Measurements from ENCODE around the gene DYRK1A. TPM values are rescaled to one million over a fixed set of nuclear protein-coding genes. Genes with fewer than 3 reads are reported as not detected.

DYRK1A gene
- total RNA-seq, 1 donor from 2014 or later, result 108 TPM

DNA sequence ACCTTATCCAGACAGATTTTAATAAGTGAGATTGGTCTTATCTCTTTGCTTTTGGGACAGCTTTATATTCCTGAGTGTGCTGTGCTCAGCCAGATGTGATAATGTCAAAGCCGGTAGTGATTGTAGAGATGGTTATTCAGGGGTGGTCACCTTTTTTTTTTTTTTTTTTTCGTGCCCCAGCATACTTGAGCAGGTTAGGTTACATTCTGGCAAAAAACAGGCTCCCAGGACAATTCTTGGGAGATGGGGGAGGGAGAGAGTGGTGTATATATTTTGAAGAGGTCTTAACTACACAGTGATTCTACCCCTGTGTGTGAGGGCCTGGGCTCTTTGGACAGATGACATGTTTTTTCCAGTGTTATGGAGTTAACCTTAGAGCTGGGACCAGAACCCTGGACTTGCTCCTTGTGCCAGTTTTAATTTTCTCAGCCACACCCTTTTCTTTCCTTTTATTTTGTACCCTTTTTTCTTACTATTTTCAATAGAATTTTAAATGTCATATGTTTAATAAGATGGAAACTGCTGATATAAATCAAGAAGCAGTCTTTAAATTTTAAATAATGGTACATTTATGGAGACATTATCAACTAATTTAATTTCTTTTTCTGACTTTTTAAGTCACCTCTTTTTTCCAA lies 88.4 kb downstream of the DYRK1A start:
- no peak for DNase-seq (ENCODE audit: low spot score)
- Histone ChIP-seq H3K79me2 (ENCODE audit: low read depth) (peaks cover 100% of the 10 kb centered on the region), H3K4me2 (no peak overlapping the region), H3K9me3 (ENCODE audit: low read depth) (no peaks in the 10 kb centered on the region), H3K27ac (no peak overlapping the region), H2AFZ (replicated peaks) (no peak overlapping the region), H3K36me3 (no peaks in the 10 kb centered on the region), H3K9ac (no peak overlapping the region), H3K27me3 (no peaks in the 10 kb centered on the region), H3K4me1 (peaks cover 18% of the 10 kb centered on the region), H3K4me3 (no peak overlapping the region), H3F3A (ENCODE audit: low read depth) (peaks cover 10% of the 10 kb centered on the region), H4K20me1 (ENCODE audit: low read depth) (peaks cover 99% of the 10 kb centered on the region)
- Mint-ChIP-seq H3K9me3 (no peaks in the 10 kb centered on the region), H3K4me3 (no peak overlapping the region), H3K27me3 (ENCODE audit: insufficient read depth, low read depth) (no peaks in the 10 kb centered on the region), H3K27ac (no peak overlapping the region), H3K4me1 (peaks cover 46% of the 10 kb centered on the region), H3K36me3 (peaks cover 13% of the 10 kb centered on the region)
- TF ChIP-seq EZH2 (IDR thresholded peaks at IDR 0.05), result no peak
- TF ChIP-seq EZH2phosphoT487 (IDR thresholded peaks at IDR 0.05), result no peak

DNA sequence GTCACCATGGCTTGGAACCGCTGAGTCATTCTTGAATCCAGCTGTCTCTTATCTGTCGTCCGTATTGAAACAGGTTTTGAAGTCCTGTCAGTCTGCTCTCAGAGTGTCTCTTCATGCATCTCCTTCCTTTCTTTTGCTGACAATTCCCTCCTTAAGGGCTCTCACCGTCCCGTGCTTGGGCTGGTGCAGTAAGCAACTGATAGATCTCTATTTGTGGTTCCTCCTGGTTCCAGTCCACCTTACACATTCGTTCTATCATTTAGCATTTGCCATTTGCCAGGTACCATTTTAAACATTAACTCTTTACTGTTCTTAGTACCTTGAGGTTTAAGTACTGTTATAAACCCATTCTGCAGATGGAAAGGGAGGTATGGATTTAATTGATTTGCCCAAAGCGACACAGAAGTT lies 88.9 kb downstream of the DYRK1A start:
- H3K9me3 ChIP-seq (ENCODE audit: low read depth), result no peaks in the 10 kb centered on the region
- Mint-ChIP-seq H3K4me3 (no peak overlapping the region), H3K4me1 (peaks cover 49% of the 10 kb centered on the region), H3K27me3 (ENCODE audit: insufficient read depth, low read depth) (no peaks in the 10 kb centered on the region), H3K27ac (no peak overlapping the region), H3K9me3 (no peaks in the 10 kb centered on the region), H3K36me3 (peaks cover 7% of the 10 kb centered on the region)
- no peak for DNase-seq (ENCODE audit: low spot score)
- H3K36me3 ChIP-seq, result no peaks in the 10 kb centered on the region
- H3F3A ChIP-seq (ENCODE audit: low read depth), result peaks cover 14% of the 10 kb centered on the region
- H3K79me2 ChIP-seq (ENCODE audit: low read depth), result peaks cover 100% of the 10 kb centered on the region
- no peak overlapping the region for H2AFZ ChIP-seq (replicated peaks)
- TF ChIP-seq EZH2 (IDR thresholded peaks at IDR 0.05) (no peak), EZH2phosphoT487 (IDR thresholded peaks at IDR 0.05) (no peak)
- TF ChIP-seq, protein P1, sequence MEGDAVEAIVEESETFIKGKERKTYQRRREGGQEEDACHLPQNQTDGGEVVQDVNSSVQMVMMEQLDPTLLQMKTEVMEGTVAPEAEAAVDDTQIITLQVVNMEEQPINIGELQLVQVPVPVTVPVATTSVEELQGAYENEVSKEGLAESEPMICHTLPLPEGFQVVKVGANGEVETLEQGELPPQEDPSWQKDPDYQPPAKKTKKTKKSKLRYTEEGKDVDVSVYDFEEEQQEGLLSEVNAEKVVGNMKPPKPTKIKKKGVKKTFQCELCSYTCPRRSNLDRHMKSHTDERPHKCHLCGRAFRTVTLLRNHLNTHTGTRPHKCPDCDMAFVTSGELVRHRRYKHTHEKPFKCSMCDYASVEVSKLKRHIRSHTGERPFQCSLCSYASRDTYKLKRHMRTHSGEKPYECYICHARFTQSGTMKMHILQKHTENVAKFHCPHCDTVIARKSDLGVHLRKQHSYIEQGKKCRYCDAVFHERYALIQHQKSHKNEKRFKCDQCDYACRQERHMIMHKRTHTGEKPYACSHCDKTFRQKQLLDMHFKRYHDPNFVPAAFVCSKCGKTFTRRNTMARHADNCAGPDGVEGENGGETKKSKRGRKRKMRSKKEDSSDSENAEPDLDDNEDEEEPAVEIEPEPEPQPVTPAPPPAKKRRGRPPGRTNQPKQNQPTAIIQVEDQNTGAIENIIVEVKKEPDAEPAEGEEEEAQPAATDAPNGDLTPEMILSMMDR (IDR thresholded peaks at IDR 0.05), result no peak
- H3K27me3 ChIP-seq, result no peaks in the 10 kb centered on the region
- H3K4me3 ChIP-seq, result no peak overlapping the region
- H4K20me1 ChIP-seq (ENCODE audit: low read depth), result peaks cover 99% of the 10 kb centered on the region
- no peak overlapping the region for H3K4me2 ChIP-seq
- H3K9ac ChIP-seq, result no peak overlapping the region
- peaks cover 22% of the 10 kb centered on the region for H3K4me1 ChIP-seq
- H3K27ac ChIP-seq, result no peak overlapping the region

DNA sequence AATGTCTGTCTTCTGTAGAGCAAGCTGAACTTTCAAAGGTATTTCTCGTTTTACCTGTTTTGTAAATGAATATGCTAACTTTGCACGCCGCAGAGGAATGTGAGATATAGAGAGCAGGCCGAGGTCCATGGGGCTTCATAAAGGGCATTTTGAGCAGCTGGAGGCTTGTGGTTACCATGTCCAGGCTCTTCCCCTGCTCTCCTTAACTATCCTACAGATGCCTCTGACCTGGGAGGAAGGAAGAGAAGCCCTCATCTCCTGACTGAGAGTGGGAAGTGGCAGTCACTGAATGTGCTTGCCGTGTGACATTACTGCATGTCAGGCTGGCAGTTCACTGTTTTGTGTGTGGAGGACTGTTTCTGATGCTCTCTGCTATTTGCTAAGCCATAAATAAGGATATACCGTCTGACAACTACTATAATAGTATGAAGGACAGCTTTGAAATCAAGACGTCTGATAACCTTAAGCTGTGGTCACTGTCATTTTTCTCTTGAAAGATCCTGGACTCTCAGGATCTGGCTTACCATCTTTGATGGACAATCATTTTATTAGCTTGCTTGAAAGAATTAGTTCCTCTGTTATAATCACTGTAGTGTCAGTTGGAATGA lies 92.2 kb downstream of the DYRK1A start:
- Histone ChIP-seq H3K36me3 (no peaks in the 10 kb centered on the region), H4K20me1 (ENCODE audit: low read depth) (peaks cover 99% of the 10 kb centered on the region), H3K9ac (no peak overlapping the region), H3K27me3 (no peaks in the 10 kb centered on the region), H3K79me2 (ENCODE audit: low read depth) (peaks cover 100% of the 10 kb centered on the region), H3K4me2 (no peak overlapping the region), H3K9me3 (ENCODE audit: low read depth) (no peaks in the 10 kb centered on the region), H3K4me1 (peaks cover 45% of the 10 kb centered on the region), H3K4me3 (no peak overlapping the region), H3K27ac (no peak overlapping the region), H2AFZ (replicated peaks) (no peak overlapping the region), H3F3A (ENCODE audit: low read depth) (peaks cover 39% of the 10 kb centered on the region)
- no peaks in the 10 kb centered on the region for H3K9me3 Mint-ChIP-seq
- H3K36me3 Mint-ChIP-seq, result peaks cover 5% of the 10 kb centered on the region
- no peak for TF ChIP-seq EZH2 (IDR thresholded peaks at IDR 0.05)
- no peak for TF ChIP-seq EZH2phosphoT487 (IDR thresholded peaks at IDR 0.05)
- TF ChIP-seq, protein P1 (IDR thresholded peaks at IDR 0.05), result no peak
- no peak overlapping the region for H3K4me3 Mint-ChIP-seq
- no peak overlapping the region for H3K27ac Mint-ChIP-seq
- peaks cover 47% of the 10 kb centered on the region for H3K4me1 Mint-ChIP-seq
- H3K27me3 Mint-ChIP-seq (ENCODE audit: insufficient read depth, low read depth), result no peaks in the 10 kb centered on the region
- no peak for DNase-seq (ENCODE audit: low spot score)

DNA sequence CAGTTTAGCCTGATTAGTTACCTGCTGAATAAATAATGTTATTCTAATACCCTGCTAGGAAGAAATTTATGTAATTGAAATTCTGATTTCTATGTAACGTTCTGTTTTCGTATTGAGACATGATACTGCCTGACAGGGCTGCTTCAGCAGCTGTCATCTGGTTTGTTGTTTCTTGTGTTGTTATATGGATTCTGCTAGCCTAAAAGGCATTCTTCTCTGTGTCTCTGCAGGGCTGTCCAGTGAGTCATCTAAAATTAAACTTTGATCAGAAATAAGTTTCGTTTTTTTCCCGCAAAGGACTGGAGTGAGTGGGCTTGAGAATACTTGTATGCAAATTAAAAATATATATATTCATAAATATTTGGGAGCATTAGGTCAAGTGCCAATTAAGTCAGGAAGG lies 93.0 kb downstream of the DYRK1A start:
- Mint-ChIP-seq H3K4me1 (peaks cover 46% of the 10 kb centered on the region), H3K27me3 (ENCODE audit: insufficient read depth, low read depth) (no peaks in the 10 kb centered on the region), H3K9me3 (no peaks in the 10 kb centered on the region), H3K36me3 (peaks cover 8% of the 10 kb centered on the region), H3K27ac (no peak overlapping the region), H3K4me3 (no peak overlapping the region)
- Histone ChIP-seq H3K4me2 (peak overlapping the region; percentile 57), H3F3A (ENCODE audit: low read depth) (peaks cover 39% of the 10 kb centered on the region), H3K79me2 (ENCODE audit: low read depth) (peaks cover 100% of the 10 kb centered on the region), H3K27ac (no peak overlapping the region), H3K4me3 (peak overlapping the region; percentile 10), H3K4me1 (peaks cover 45% of the 10 kb centered on the region), H3K36me3 (no peaks in the 10 kb centered on the region), H3K27me3 (no peaks in the 10 kb centered on the region), H4K20me1 (ENCODE audit: low read depth) (peaks cover 99% of the 10 kb centered on the region), H3K9ac (no peak overlapping the region), H2AFZ (replicated peaks) (no peak overlapping the region), H3K9me3 (ENCODE audit: low read depth) (no peaks in the 10 kb centered on the region)
- TF ChIP-seq, protein P1 (IDR thresholded peaks at IDR 0.05), result no peak
- no peak for TF ChIP-seq EZH2 (IDR thresholded peaks at IDR 0.05)
- TF ChIP-seq EZH2phosphoT487 (IDR thresholded peaks at IDR 0.05), result no peak
- no peak for DNase-seq (ENCODE audit: low spot score)

All from neural progenitor cell (in vitro differentiated cells).